ENCODE measurements around the gene MAML3.

GRCh38 chr4:139984471-139984870 is 169.5 kb downstream of the MAML3 start:
- TF ChIP-seq CTCF (IDR thresholded peaks at IDR 0.05; ENCODE audit: low read depth, low read length): no peak
- no peak for TF ChIP-seq POLR2A (IDR thresholded peaks at IDR 0.05; ENCODE audit: extremely low read depth, insufficient read length)
- TF ChIP-seq MYC (IDR thresholded peaks at IDR 0.05; ENCODE audit: low read depth, low read length): no peak

All from NB4 (cell line).